GM18951 (cell line): ENCODE data around the gene TCEAL1.
"Not testable (repeated sequence)": the region's sequence is repeated elsewhere in the genome, so short reads cannot be mapped to it uniquely, and the experiment has no call there.

Source experiments
- POLR2A ChIP-seq: IDR thresholded peaks from 4 replicates; pipeline ENCODE4 v1.6.1; 2011; ENCODE audit warnings: mild to moderate bottlenecking; ENCODE audit not compliant: insufficient read length, insufficient read depth; ENCODE audit errors: extremely low read depth
- in situ Hi-C: fragments of 300-500 bp; cut with MboI; formaldehyde crosslinking; loops from one replicate; pipeline ENCODE4 v1.12.0; 2022; ENCODE audit warnings: low sequenced_read_pairs, mixed read lengths, inconsistent platforms; ENCODE audit not compliant: unreplicated experiment

TCEAL1 gene, protein sequence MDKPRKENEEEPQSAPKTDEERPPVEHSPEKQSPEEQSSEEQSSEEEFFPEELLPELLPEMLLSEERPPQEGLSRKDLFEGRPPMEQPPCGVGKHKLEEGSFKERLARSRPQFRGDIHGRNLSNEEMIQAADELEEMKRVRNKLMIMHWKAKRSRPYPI

DNA sequence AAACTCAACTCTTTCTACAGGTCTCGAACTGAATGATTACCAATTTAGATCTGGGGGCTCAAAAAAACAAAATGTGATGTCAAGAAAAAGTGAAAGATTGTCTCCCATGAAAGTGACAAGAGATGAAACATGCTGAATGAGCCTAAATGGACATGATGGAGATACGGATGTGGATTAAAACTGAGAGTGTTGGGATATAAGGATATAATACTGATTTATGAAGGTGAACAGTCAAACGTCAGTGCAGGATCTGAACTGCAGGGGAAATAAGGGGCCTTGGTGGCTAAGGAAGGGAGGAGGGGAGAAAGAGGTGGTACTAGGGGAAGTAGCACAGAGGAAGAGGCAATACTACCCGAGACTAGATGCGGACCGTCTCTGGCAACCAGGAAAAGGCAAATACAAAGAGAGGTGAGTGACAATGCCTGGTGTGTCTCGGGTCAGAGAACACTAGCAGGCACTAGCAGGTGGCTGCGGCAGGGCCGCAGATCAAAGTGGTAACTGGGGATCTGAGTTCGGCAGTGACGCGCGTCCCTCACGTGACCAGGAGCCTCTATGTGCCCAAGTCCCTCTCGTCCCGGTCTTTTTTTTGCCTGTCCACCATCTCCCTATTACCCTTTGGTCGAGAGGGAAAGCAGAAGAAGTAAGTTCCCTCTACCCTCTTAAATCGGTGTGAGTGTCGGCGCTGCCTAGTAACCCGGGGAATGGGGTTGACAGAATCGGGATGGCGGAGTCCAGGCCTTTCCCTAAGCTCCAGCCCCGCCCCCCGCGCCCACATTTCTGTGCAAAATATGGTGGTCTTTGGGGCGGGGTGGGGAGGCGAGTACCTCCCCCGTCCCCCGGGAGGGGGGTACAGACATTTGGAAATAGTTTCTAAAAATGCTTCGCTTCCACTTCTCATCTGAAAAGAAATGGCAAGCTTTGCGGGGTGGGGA is at the start of gene TCEAL1:
TCEAL1 (plus strand) TSS at position 590 of the 932 bp plus-strand sequence. CDS start 942 bp downstream, outside the sequence.
- peak; percentile 27 for TF ChIP-seq POLR2A
- in situ Hi-C loops, result no loop called here

DNA sequence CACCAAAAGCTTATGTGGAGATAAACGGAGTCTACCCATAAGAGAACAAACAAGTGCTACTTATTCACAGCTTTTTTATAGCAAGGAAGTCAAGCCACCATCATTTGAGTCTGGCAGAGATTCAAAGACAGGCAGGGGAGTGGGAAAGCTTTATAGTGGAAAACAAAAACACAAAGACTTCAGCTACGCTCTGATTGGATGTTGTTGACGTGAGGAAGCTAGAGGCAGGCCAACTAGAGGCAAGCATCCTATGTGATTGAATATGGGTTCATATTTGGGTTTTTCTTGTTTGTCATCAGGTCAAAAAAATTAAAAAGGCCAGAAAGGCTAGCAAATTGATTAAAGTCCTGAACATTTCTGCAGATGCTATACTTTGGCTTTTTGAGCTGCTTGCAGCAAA is 44.2 kb upstream of the TCEAL1 start:
- in situ Hi-C loops, result no loop called here
- no peak for TF ChIP-seq POLR2A

DNA sequence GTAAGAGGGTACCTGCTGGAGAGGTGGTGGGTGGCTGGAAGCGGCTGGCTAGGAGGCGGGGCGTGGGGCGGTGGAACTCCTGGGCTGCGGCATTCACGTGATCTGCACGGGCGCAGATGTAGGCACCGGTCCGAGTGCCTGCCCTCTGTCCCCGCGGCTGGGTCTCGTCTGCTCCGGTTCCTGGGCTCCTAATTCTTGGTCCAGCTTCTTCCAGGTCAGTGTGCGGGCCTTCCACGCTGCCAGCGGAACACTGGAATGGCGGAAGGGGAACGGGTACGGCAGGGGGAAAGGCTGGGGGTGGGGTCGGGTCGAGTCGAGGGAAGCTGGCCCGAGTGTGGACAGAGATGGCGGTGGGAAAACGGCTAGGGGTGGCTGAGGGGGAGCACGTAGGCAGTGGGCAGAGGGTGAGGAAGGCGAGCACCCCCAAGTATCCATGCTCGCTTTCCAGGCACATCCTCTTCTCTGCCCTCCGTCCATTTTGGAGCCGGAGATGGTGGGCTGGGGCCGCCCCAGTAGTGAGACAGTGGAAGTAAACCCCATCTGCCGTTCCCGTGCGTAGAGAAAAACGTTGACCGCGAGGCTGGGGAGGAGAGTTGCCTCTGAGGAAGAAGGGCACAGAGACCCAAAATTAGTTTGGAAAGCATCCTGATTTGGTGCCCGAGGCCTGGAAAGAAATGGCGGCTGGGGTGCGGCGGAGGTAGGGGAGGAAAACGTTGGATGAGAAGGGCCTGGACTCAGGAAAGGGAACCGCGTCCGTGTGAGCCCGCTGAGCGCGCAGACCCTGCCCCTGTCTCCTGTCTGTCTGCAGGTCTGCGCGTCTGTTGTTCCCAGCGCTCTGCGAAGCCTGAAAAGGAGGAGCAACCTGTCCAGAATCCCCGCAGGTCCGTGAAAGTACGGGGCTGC is 43.1 kb upstream of the TCEAL1 start, which contains the start of gene TCEAL4:
TCEAL4 (plus strand) TSS at position 105 of the 903 bp plus-strand sequence. CDS start 1,161 bp downstream, outside the sequence.
- peak; percentile 52 for TF ChIP-seq POLR2A
- in situ Hi-C loops, result no loop called here

DNA sequence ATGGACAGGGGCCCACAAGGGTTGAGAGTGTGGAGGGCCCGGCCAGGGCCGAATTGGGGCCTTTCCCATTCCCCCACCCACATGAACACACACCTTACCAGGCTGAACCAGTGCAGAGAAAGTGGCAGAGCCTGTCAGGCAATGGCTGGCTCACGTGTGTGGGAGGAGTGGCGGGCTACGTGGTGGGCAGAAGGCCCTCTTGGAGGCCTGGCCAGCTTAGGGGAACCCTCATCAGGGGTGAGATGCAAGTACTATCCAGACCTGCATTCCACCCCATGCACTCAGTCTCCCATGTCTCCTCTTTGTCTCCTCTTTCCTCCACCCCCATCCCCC is 42.5 kb upstream of the TCEAL1 start:
- in situ Hi-C loops, result no loop called here
- no peak for TF ChIP-seq POLR2A

DNA sequence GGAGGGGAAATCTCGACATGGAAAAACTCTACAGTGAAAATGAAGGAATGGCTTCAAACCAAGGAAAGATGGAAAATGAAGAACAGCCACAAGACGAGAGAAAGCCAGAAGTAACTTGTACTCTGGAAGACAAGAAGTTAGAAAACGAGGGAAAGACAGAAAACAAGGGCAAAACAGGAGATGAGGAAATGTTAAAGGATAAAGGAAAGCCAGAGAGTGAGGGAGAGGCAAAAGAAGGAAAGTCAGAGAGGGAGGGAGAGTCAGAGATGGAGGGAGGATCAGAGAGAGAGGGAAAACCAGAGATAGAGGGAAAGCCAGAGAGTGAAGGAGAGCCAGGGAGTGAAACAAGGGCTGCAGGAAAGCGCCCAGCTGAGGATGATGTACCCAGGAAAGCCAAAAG is 42.1 kb upstream of the TCEAL1 start:
- in situ Hi-C loops, result no loop called here
- no peak for TF ChIP-seq POLR2A

DNA sequence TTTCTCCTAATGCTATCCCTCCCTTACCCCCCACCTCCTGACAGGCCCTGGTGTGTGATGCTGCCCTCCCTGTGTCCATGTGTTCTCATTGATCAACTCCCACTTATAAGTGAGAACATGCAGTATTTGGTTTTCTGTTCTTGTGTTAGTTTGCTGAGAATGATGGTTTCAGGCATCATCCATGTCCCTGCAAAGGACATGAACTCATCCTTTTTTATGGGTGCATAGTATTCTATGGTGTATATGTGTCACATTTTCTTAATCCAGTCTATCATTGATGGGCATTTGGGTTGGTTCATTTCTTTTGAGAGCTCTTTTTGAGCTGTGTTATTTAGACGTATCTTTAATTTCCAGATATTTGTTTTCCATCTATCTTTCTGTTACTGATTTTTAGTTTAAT is 36.5 kb upstream of the TCEAL1 start:
- in situ Hi-C loops, result not testable (repeated sequence)

DNA sequence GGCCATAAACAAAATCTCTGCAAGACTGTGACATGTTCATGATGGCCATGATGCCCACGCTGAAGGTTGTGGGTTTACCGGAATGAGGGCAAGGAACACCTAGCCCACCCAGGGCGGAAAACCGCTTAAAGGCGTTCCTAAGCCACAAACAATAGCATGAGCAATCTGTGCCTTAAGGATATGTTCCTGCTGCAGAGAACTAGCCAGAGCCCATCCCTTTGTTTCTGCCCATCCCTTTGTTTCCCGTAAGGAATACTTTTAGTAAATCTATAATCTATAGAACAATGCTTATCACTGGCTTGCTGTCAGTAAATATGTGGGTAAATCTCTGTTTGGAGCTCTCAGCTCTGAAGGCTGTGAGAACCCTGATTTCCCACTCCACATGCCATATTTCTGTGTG is 33.6 kb upstream of the TCEAL1 start:
- in situ Hi-C loops, result not testable (repeated sequence)

DNA sequence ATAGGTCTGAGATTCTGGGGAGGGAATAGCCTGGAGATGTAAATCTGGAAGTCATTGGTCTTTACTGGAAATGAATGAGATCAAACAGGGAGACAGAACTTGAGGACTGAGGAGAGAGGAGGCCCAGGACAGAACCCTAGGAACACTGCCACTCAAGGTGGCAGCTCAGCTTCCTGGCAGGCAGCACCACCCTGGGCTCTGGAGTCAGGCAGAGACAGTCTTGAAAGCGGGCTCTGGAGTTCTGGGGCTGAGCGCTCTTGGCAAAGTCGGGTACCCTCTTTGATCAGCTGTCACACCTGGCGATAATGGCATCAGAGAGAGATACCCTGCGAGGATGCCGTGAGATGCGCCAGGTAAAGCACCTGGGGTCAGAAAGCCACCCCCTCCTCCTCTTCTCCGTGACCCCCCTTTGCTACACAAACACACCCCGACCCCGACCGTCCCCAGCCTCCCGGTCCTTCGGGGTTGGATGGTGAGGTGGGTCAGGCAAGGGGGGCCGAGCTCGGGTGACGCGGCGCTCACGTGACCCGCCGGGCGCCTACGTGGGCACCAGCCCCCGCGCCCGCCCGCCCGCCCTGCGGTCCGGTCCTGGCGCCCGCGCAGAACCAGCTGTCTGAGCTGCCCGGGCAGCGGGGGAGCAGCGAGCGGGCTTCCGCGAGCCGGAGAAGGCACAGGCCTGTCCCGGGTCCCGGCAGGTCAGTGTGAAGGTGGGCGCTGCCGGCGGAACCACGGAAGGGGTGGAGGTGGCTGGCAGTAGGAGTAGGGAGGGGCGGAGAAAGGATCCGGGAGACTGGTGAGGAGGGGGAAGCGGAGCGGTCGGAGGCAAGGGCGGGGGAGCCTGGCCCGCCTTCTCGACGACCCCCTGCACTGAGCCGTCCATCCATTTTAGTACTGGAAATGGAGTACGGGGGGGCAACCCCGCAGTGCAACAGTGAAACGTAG is 21.1 kb upstream of the TCEAL1 start, which contains the start of gene TCEAL3:
TCEAL3 (plus strand) TSS at position 600 of the 942 bp plus-strand sequence. CDS start 1,102 bp downstream, outside the sequence.
- TF ChIP-seq POLR2A, result peak; percentile 52
- in situ Hi-C loops, result no loop called here

DNA sequence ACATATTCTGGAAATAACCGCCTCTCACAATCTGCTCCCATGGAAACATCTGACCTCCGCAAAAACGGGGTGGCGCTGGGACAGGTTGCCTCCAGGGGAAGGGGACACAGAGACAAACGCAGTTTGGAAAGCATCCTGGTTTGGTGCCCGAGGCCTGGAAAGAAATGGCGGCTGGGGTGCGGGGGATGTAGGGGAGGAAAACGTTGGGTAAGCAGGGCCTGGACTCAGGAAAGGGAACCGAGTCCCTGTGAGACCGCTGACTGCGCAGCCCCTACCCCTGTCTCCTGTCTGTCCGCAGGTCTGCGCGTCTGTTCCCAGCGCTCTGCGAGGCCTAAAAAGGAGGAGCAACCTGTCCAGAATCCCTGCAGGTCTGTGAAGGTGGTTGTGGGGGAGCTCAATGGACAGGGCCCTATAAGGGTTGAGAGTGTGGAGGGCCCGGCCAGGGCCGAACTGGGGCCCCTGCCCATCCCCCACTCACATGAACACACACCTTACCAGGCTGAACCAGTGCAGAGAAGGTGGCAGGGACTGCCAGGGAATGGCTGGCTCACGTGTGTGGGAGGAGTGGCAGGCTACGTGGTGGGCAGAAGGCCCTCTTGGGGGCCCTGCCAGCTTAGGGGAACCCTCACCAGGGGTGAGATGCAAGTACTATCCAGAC is 20.3 kb upstream of the TCEAL1 start:
- in situ Hi-C loops, result no loop called here

DNA sequence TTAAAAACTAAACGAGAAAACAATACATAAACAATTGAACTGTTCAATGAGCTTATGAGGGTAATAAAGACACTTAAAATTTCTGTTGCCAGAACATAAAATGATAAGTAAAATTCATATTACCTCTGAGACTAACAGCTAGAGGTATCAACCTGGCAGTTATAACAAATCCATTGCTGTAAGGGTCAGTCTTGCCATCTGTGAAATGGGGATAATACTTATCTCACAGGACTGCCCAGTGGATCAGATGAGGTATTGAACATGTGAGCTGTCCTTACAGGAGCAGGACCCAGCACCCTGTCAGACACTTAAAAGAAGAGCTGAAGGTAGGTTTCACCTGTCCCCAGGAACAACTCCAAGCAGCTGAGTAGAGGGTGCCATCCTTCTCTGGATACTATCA is 18.5 kb upstream of the TCEAL1 start:
- in situ Hi-C loops, result no loop called here
- no peak for TF ChIP-seq POLR2A

More for the DNA sequence above, 20.3 kb upstream of the TCEAL1 start:
- TF ChIP-seq POLR2A, result no peak

DNA sequence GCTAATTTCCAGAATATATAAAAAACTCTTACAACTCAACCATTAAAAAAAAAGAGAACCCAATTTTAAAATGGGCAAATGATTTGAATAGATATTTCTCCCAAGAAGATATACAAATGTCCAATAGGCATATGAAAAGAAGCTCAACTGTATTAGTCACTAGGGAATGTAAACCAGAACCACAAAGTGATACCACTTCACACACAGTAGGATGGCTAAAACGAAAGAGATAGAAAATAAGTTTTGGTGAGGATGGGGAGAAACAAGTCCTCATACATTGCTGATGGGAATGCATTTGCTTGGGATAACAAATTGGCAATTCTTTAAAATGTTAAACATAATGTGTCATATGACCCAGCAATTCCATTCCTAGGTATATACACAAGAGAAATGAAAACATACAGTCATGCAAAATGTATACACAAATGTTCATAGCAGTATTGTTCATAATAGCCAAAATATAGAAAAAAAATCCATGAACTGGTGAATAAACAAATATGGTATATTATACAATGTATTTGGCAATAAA is 15.3 kb upstream of the TCEAL1 start:
- in situ Hi-C loops, result no loop called here
- no peak for TF ChIP-seq POLR2A
